ENCODE data around the gene PRICKLE4. TPM values are rescaled to one million over a fixed set of nuclear protein-coding genes. Genes with fewer than 3 reads are reported as not detected.

PRICKLE4 gene
- total and polyA plus RNA-seq, 2 of the 13 experiments (the other 11 are each of a cell fraction or from before 2014, with no cell fraction given) = 0.92 to 1.2 TPM

GRCh38 chr6:41779788-41780550 is 613 bp upstream of the PRICKLE4 start, which contains the start of gene FRS3 (continued):
- TF ChIP-seq ZNF678 (CRISPR knock-in tag; IDR thresholded peaks at IDR 0.05) (0 out of 2 replicates have a peak, but pooled peaks have one; percentile 49), ZNF431 (CRISPR knock-in tag; IDR thresholded peaks at IDR 0.05; ENCODE audit: borderline replicate concordance, low read depth) (peak; percentile 67; the same call in 1 of the 2 replicates), MAZ (IDR thresholded peaks at IDR 0.05; ENCODE audit: borderline replicate concordance, low read depth, low read length) (peak; percentile 97), MAZ (CRISPR knock-in tag; IDR thresholded peaks at IDR 0.05; ENCODE audit: low read depth) (peak; percentile 99), ZFP36L1 (CRISPR knock-in tag; IDR thresholded peaks at IDR 0.05) (0 out of 2 replicates have a peak, but pooled peaks have one; percentile 62), PBX3 (CRISPR knock-in tag; IDR thresholded peaks at IDR 0.05; ENCODE audit: borderline replicate concordance) (no peak), JUN (CRISPR knock-in tag; IDR thresholded peaks at IDR 0.05) (peak; percentile 18; the same call in 1 of the 2 replicates), ZNF503 (CRISPR knock-in tag; IDR thresholded peaks at IDR 0.05) (no peak), CEBPB (IDR thresholded peaks at IDR 0.05; ENCODE audit: borderline replicate concordance, low read depth, low read length) (no peak), REXO4 (CRISPR knock-in tag; IDR thresholded peaks at IDR 0.05; ENCODE audit: borderline replicate concordance) (no peak), ERF (CRISPR knock-in tag; IDR thresholded peaks at IDR 0.05) (peak; percentile 95), SRF (IDR thresholded peaks at IDR 0.05; ENCODE audit: low read depth, low read length) (no peak), ZNF225 (CRISPR knock-in tag; IDR thresholded peaks at IDR 0.05) (no peak), FOXM1 (CRISPR knock-in tag; IDR thresholded peaks at IDR 0.05) (no peak)
- TF ChIP-seq, protein P1, sequence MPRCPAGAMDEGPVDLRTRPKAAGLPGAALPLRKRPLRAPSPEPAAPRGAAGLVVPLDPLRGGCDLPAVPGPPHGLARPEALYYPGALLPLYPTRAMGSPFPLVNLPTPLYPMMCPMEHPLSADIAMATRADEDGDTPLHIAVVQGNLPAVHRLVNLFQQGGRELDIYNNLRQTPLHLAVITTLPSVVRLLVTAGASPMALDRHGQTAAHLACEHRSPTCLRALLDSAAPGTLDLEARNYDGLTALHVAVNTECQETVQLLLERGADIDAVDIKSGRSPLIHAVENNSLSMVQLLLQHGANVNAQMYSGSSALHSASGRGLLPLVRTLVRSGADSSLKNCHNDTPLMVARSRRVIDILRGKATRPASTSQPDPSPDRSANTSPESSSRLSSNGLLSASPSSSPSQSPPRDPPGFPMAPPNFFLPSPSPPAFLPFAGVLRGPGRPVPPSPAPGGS (CRISPR knock-in tag; IDR thresholded peaks at IDR 0.05) = peak; percentile 69; the same call in 1 of the 2 replicates
- TF ChIP-seq, protein P2, sequence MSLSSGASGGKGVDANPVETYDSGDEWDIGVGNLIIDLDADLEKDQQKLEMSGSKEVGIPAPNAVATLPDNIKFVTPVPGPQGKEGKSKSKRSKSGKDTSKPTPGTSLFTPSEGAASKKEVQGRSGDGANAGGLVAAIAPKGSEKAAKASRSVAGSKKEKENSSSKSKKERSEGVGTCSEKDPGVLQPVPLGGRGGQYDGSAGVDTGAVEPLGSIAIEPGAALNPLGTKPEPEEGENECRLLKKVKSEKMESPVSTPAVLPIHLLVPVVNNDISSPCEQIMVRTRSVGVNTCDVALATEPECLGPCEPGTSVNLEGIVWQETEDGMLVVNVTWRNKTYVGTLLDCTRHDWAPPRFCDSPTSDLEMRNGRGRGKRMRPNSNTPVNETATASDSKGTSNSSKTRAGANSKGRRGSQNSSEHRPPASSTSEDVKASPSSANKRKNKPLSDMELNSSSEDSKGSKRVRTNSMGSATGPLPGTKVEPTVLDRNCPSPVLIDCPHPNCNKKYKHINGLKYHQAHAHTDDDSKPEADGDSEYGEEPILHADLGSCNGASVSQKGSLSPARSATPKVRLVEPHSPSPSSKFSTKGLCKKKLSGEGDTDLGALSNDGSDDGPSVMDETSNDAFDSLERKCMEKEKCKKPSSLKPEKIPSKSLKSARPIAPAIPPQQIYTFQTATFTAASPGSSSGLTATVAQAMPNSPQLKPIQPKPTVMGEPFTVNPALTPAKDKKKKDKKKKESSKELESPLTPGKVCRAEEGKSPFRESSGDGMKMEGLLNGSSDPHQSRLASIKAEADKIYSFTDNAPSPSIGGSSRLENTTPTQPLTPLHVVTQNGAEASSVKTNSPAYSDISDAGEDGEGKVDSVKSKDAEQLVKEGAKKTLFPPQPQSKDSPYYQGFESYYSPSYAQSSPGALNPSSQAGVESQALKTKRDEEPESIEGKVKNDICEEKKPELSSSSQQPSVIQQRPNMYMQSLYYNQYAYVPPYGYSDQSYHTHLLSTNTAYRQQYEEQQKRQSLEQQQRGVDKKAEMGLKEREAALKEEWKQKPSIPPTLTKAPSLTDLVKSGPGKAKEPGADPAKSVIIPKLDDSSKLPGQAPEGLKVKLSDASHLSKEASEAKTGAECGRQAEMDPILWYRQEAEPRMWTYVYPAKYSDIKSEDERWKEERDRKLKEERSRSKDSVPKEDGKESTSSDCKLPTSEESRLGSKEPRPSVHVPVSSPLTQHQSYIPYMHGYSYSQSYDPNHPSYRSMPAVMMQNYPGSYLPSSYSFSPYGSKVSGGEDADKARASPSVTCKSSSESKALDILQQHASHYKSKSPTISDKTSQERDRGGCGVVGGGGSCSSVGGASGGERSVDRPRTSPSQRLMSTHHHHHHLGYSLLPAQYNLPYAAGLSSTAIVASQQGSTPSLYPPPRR (CRISPR knock-in tag; IDR thresholded peaks at IDR 0.05; ENCODE audit: borderline replicate concordance) = peak; percentile 45; the same call in 1 of the 2 replicates
- TF ChIP-seq, protein P3, sequence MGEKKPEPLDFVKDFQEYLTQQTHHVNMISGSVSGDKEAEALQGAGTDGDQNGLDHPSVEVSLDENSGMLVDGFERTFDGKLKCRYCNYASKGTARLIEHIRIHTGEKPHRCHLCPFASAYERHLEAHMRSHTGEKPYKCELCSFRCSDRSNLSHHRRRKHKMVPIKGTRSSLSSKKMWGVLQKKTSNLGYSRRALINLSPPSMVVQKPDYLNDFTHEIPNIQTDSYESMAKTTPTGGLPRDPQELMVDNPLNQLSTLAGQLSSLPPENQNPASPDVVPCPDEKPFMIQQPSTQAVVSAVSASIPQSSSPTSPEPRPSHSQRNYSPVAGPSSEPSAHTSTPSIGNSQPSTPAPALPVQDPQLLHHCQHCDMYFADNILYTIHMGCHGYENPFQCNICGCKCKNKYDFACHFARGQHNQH (CRISPR knock-in tag; IDR thresholded peaks at IDR 0.05) = peak; percentile 94

All from HepG2 (cell line).